ENCODE data around the gene SATB2. TPM values are rescaled to one million over a fixed set of nuclear protein-coding genes. Genes with fewer than 3 reads are reported as not detected.

The SATB2 gene
- total and polyA plus RNA-seq, 2 experiments from 2014 or later, result 1.6 to 6.0 TPM

DNA sequence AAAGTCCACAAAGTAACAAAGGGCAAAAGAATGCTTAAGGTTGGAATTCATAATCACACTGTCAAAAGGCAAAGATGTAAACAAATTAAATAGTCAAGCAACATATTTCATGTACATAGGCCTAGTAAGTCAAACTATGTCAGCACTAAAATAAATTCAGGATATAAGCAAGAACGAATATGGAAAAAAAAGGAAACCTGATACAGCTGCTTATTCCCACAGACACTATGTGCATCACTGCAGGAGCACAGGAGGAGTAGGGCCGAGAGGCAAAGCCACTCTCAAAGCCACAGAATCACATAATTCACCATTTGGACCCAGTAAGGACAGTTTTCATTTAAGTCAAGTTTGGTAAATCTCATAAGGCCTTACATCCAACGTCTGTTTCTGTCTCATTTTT, 116.6 kb downstream of the SATB2 start (continued):
- TF ChIP-seq, protein P1, sequence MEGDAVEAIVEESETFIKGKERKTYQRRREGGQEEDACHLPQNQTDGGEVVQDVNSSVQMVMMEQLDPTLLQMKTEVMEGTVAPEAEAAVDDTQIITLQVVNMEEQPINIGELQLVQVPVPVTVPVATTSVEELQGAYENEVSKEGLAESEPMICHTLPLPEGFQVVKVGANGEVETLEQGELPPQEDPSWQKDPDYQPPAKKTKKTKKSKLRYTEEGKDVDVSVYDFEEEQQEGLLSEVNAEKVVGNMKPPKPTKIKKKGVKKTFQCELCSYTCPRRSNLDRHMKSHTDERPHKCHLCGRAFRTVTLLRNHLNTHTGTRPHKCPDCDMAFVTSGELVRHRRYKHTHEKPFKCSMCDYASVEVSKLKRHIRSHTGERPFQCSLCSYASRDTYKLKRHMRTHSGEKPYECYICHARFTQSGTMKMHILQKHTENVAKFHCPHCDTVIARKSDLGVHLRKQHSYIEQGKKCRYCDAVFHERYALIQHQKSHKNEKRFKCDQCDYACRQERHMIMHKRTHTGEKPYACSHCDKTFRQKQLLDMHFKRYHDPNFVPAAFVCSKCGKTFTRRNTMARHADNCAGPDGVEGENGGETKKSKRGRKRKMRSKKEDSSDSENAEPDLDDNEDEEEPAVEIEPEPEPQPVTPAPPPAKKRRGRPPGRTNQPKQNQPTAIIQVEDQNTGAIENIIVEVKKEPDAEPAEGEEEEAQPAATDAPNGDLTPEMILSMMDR (conservative IDR thresholded peaks at IDR 0.05; ENCODE audit: low read depth in 2 of 2), result no peak
- TF ChIP-seq JUNB (IDR thresholded peaks at IDR 0.05; ENCODE audit: unreplicated experiment) (no peak), NANOG (IDR thresholded peaks at IDR 0.05; ENCODE audit: borderline replicate concordance) (no peak), STAT1 (IDR thresholded peaks at IDR 0.05; ENCODE audit: unreplicated experiment) (no peak), EZH2 (IDR thresholded peaks at IDR 0.05; ENCODE audit: low read depth, unreplicated experiment) (no peak), POLR2AphosphoS5 (IDR thresholded peaks at IDR 0.05; ENCODE audit: low read depth) (no peak), EZH2phosphoT487 (IDR thresholded peaks at IDR 0.05; ENCODE audit: unreplicated experiment) (no peak)
- TF ChIP-seq, protein P2, sequence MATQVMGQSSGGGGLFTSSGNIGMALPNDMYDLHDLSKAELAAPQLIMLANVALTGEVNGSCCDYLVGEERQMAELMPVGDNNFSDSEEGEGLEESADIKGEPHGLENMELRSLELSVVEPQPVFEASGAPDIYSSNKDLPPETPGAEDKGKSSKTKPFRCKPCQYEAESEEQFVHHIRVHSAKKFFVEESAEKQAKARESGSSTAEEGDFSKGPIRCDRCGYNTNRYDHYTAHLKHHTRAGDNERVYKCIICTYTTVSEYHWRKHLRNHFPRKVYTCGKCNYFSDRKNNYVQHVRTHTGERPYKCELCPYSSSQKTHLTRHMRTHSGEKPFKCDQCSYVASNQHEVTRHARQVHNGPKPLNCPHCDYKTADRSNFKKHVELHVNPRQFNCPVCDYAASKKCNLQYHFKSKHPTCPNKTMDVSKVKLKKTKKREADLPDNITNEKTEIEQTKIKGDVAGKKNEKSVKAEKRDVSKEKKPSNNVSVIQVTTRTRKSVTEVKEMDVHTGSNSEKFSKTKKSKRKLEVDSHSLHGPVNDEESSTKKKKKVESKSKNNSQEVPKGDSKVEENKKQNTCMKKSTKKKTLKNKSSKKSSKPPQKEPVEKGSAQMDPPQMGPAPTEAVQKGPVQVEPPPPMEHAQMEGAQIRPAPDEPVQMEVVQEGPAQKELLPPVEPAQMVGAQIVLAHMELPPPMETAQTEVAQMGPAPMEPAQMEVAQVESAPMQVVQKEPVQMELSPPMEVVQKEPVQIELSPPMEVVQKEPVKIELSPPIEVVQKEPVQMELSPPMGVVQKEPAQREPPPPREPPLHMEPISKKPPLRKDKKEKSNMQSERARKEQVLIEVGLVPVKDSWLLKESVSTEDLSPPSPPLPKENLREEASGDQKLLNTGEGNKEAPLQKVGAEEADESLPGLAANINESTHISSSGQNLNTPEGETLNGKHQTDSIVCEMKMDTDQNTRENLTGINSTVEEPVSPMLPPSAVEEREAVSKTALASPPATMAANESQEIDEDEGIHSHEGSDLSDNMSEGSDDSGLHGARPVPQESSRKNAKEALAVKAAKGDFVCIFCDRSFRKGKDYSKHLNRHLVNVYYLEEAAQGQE (IDR thresholded peaks at IDR 0.05; ENCODE audit: unreplicated experiment), result no peak

DNA sequence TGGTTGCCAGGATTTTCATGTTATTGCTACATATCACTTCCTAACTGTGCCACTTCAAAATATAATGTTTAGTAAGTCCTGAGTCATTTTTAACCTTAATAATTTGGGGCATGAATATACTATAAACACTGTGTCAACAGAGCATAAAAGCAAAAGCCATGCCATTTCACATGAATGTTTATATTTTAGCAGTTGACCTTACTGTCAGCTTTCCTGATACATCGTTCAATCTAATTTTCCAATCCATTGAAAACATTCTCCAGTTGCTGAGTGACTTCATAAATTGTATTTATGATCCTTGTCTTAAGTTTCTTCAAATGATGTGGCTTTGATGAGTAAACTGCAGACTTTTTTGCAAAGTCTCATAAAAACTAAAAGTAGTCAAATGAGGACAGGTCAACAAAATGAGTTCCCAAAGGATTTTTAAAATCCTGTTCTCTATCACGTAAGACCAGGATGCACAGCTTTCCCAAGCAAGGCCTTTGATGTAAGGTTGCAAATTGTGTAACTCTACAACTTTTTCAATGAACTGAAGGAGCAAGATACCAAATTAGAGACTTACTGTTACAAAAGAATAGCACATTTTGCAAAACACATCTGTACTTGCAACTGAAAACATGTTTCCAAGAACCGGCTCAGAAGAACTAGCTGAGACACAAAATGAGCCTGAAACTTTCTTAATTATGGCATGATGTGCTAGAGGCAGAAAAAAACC, 117.7 kb downstream of the SATB2 start:
- no peaks in the 10 kb centered on the region for H3F3A ChIP-seq (replicated peaks; ENCODE audit: low read depth)
- H3K4me3 Mint-ChIP-seq, result no peak overlapping the region
- H3K9me3 Mint-ChIP-seq, result no peaks in the 10 kb centered on the region
- H2AFZ ChIP-seq, result no peak overlapping the region
- H3K27ac Mint-ChIP-seq, result no peak overlapping the region
- no peak overlapping the region for H3K27ac ChIP-seq (ENCODE audit: low read depth)
- H3K4me3 ChIP-seq, result no peak overlapping the region
- H3K36me3 Mint-ChIP-seq (ENCODE audit: low read depth), result no peaks in the 10 kb centered on the region
- peaks cover 4% of the 10 kb centered on the region; the same call in 2 of the 3 replicates for H3K4me1 Mint-ChIP-seq
- no peaks in the 10 kb centered on the region for H3K79me2 ChIP-seq (replicated peaks; ENCODE audit: insufficient read depth)
- no peaks in the 10 kb centered on the region for H3K36me3 ChIP-seq (ENCODE audit: insufficient read depth)
- no peaks in the 10 kb centered on the region for H4K20me1 ChIP-seq (replicated peaks; ENCODE audit: insufficient read depth)
- peaks cover under 1% of the 10 kb centered on the region; the same call in 1 of the 2 replicates for H3K4me1 ChIP-seq (ENCODE audit: insufficient read depth)
- no peaks in the 10 kb centered on the region; the same call in 1 of the 2 replicates for H3K9me2 ChIP-seq (ENCODE audit: insufficient read depth)
- TF ChIP-seq ZNF331 (CRISPR knock-in tag; IDR thresholded peaks at IDR 0.05; ENCODE audit: low read depth), result no peak
- TF ChIP-seq, protein P2 (IDR thresholded peaks at IDR 0.05; ENCODE audit: unreplicated experiment), result no peak
- DNase-seq (ENCODE audit: low spot score) (no peak), ATAC-seq (no peak)
- H3K4me2 ChIP-seq, result no peak overlapping the region
- H3K27me3 ChIP-seq (ENCODE audit: insufficient read depth), result no peaks in the 10 kb centered on the region
- H3K27me3 Mint-ChIP-seq (ENCODE audit: insufficient read depth, low read depth, poor library complexity), result no peaks in the 10 kb centered on the region
